HG03175 (cell line): ENCODE data around the gene IRF2BP2.

Experiments used
- ATAC-seq: cut with Tn5 transposase; IDR thresholded peaks from one replicate; pipeline ENCODE4 v1.9.1; 2021; ENCODE audit warnings: mild to moderate bottlenecking, moderate library complexity; ENCODE audit not compliant: unreplicated experiment

The IRF2BP2 gene

GRCh38 chr1:234610061-234610665 is at the start of gene IRF2BP2:
Gene IRF2BP2, minus strand, starts transcription at chr1:234610178. Its CDS starts 684 bp downstream, at chr1:234609494.
- peak; percentile 19 for ATAC-seq

- ATAC-seq, result no peak
Observed at GRCh38 chr1:234659538-234659937, 49.6 kb upstream of the IRF2BP2 start.

GRCh38 chr1:234658138-234658537 is 48.2 kb upstream of the IRF2BP2 start:
- ATAC-seq, result no peak

- no peak for ATAC-seq
Observed at GRCh38 chr1:234656944-234657654, 47.1 kb upstream of the IRF2BP2 start.

- no peak for ATAC-seq
Observed at GRCh38 chr1:234656070-234656895, 46.3 kb upstream of the IRF2BP2 start.

- no peak for ATAC-seq
Observed at GRCh38 chr1:234655328-234656069, 45.5 kb upstream of the IRF2BP2 start.

GRCh38 chr1:234654002-234654733 is 44.2 kb upstream of the IRF2BP2 start:
- ATAC-seq, result no peak

- ATAC-seq, result no peak
Observed at GRCh38 chr1:234649432-234650081, 39.6 kb upstream of the IRF2BP2 start.

- ATAC-seq, result no peak
Observed at GRCh38 chr1:234647758-234648157, 37.8 kb upstream of the IRF2BP2 start.

- ATAC-seq, result no peak
Observed at GRCh38 chr1:234647245-234647644, 37.3 kb upstream of the IRF2BP2 start.

GRCh38 chr1:234645964-234646363 is 36.0 kb upstream of the IRF2BP2 start:
- ATAC-seq, result no peak

- ATAC-seq, result no peak
Observed at GRCh38 chr1:234645474-234645953, 35.5 kb upstream of the IRF2BP2 start.

GRCh38 chr1:234644928-234645327 is 35.0 kb upstream of the IRF2BP2 start:
- no peak for ATAC-seq

- no peak for ATAC-seq
Observed at GRCh38 chr1:234643850-234644134, 33.8 kb upstream of the IRF2BP2 start.

GRCh38 chr1:234643111-234643849 is 33.3 kb upstream of the IRF2BP2 start:
- ATAC-seq, result no peak

- no peak for ATAC-seq
Observed at GRCh38 chr1:234642428-234642827, 32.5 kb upstream of the IRF2BP2 start.

- ATAC-seq, result no peak
Observed at GRCh38 chr1:234639961-234640360, 30.0 kb upstream of the IRF2BP2 start.

GRCh38 chr1:234638832-234639799 is 29.1 kb upstream of the IRF2BP2 start:
- ATAC-seq, result no peak
